HG02623 (cell line): ENCODE results near the gene SLC7A4.
"Not testable (repeated sequence)": the region's sequence is repeated elsewhere in the genome, so short reads cannot be mapped to it uniquely, and the experiment has no call there.

Source experiments
- ATAC-seq: cut with Tn5 transposase; IDR thresholded peaks from one replicate; pipeline ENCODE4 v1.9.1; 2021; ENCODE audit warnings: moderate library complexity; ENCODE audit not compliant: unreplicated experiment

SLC7A4 gene

DNA sequence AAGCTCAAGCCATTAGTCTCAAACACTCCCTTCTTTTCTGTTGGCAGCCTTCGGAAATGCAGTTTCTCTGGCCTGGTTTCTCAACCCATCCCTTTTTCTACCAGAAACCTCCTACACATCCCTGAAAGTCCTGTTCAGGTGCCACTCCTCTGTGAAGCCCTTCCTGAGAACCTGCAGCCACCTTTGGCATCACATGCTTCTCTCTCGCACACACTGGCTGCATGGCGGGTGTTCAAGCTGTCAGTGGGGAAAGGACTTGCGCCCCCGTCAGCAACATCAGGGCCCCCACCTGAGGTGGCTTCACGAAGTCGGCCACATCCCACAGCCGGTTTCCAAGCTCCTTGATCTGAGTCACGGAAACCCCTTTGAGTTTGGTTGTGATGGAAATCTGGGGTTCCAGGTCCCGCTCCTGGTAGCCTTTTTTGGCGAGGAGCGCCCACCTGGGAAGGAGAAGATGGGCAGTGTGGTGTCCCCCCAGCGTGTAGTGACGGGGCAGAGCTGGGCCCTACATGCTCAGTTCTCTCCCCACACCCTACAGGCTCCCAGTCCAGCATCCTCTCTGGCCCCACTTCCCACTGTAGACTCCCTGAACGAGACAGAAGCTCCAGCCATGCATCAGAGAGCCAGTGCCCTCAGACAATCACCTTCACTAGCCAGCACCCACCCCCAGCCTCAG is 11.6 kb upstream of the SLC7A4 start:
- no peak for ATAC-seq

DNA sequence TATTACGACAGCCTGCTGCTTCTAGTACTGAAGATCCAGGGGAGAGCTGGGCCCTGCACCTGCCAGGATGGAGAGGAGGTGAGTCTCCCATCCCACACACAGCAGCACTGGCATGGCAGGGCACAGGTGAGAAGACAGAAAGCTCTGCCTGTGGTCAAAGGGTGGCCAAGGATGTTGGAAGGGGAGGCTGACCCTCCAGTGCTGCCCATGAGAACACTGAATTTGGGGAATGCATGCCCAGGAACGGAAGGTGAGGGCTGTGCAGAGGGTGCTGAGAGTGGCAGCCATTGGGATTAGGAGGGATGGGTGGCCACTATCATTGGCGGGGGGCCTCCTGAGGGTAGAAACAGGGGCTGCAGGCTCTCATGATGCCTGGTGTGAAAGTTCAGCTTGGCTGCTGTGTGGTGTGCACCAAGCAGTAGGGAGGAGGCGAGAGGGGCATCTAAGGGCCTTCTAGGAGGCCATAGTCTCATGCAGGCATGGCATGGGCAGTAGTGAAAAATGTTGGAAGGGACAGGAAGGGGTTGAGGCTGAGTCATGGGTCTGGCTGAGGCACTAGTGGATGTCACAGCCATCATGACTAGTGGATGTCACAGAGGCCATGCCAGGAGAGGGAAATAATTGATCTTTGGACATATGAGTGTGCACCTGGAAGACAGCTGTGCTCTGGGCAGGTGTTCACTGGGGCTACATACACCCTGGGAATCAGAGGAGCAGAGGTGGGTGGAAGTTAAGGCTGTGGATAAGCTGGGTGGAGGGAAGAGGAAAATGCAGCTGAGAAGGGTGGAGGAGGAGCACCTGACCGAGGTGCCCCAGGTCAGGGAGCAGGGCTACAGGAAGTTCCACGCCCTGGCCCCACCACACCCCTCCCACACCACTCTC is 10.9 kb upstream of the SLC7A4 start:
- ATAC-seq: no peak

DNA sequence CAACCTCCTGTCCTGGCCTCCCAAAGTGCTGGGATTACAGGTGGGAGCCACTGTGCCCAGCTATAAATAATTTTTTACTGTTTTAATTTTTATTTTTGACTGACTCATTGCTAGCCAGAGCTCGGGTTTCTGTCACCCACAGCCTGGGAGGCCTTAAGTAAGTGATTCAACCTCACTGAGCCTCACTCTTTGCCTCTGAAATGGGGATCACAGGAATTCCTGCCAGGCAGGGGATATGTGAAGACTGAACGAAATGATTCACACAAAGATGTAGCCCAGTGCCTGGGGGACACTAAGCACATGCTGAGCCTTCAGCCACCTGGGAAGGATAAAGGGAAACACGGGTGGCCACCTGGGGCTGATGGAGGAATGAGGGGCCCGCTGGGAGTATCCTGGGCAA is 9.6 kb upstream of the SLC7A4 start:
- ATAC-seq: no peak

DNA sequence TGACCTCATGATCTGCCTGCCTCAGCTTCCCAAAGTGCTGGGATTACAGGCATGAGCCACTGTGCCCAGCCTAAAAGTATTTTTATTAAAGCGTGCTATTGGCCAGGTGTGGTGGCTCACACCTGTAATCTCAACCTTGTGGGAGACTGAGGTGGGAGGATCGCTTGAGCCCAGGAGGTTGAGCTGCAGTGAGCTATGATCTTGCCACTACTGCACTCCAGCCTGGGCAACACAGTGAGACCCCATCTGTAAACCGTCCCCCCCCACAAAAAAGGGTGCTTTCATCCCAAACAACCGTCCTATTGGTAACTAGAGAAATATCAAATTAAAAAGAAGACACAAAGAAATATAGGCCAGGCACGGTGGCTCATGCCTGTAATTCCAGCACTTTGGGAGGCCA is 6.8 kb upstream of the SLC7A4 start:
- ATAC-seq: not testable (repeated sequence)

DNA sequence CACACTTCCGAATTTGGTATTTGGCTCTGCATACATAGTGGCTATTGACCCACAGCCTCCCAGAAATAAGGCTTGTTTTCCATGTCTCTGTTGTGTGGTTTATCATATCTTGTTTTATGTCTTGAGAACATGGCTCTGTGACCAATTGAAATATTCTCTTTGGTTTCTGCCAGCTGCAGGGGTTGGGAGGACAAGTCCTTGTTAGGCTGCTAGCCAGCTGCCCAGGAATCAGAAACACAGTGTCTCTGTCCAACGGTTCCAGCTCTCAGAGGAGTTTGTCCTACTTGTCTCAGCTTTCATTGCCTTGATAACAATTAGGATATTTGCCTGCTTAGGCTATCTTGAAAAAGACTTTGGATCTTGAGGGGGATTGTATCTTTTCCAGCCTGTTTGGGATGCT is 6.0 kb upstream of the SLC7A4 start:
- ATAC-seq: no peak

DNA sequence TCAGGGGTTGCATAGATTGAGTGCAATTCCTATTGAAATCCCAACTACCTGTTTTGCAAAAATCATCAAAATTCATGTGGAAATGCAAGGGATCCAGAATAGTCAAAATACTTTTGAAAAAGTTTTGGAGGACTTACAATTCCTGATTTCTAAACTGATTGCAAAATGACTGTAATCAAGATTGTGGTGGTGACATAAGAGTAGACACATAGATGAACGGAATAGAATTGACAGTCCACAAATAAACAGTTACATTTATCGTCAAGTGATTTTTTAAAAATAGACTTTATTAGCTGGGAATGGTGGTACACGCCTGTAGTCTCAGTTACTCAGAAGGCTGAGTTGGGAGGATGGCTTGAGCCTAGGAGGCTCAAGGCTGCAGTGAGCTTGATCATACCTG is 2.6 kb upstream of the SLC7A4 start:
- ATAC-seq: no peak

DNA sequence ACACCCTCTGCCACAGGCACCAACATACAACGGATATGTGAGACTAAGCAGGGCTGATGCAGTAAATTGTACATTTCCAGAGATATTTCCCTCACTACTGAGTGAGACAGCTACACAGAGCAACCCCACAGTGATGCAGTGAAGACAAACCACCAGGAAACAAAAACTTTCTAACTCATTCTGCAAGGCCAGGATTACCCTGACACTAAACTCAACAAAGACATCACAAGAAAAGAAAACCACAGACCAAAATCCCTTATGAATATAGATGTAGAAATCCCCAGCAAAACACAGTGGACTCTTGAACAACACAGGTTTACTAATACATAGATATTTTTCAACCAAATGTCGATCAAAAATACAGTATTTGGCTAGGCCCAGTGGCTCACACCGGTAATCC is 1.5 kb upstream of the SLC7A4 start:
- no peak for ATAC-seq

DNA sequence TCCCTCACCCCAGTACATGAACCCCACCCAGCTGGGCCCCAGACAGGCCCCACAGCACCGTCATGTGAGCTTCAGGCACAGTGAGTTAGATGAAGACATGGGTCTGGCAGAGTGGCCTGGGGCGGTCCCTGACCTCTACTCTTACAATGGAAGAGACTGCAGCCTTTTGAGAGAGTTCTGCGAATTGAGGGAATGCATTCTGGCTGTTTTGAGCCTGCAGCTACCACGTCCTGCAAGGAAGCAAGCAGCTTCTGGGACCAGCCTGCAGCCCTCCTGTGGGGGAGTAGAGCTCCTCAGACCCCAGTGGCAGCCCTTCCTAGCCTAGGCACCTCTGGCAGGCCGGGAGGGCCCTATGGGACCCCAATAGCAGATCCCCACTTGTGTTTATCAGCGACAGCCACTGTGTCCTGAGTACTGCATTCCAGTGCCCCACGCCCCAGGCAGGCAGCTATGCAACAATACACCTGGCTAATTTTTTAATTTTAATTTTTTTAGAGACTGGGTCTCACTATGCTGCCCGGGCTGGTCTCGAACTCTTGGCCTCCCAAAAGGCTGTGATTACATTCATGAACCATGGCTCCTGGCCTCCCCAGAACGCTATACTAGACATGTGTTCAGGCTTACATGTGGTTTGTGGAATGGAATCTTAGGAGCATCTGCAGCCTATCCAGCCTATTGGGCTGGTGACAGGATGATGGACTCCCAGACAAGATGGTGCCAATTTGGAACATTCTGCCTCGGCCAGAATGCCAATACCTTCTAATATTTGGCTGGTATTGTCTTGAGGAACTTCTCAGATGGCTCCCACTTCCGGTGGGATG is 717 bp upstream of the SLC7A4 start:
- no peak for ATAC-seq

DNA sequence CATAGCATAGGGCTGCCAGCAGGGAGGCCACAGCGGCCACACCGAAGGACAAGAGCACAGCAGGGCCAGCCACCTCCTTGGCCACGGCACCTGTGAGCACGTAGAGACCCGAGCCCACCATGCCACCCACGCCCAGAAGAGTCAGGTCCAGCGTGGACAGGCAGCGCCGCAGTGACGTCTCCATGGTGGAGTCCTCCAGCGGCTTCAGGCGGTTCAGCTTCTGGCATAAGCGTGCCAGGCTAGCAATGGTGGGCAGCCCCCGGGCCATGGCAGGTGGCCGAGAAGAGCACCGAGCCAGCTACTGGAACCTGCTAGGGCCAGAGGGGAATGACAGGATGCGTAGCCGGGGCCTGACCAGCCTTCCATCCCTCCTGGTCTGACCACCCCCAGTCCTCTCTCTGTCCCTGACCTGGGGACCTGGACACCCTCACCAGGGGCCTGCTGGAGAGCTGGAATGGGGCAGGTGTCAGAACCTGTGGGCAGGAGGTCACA is 770 bp downstream of the SLC7A4 start:
- ATAC-seq: no peak

DNA sequence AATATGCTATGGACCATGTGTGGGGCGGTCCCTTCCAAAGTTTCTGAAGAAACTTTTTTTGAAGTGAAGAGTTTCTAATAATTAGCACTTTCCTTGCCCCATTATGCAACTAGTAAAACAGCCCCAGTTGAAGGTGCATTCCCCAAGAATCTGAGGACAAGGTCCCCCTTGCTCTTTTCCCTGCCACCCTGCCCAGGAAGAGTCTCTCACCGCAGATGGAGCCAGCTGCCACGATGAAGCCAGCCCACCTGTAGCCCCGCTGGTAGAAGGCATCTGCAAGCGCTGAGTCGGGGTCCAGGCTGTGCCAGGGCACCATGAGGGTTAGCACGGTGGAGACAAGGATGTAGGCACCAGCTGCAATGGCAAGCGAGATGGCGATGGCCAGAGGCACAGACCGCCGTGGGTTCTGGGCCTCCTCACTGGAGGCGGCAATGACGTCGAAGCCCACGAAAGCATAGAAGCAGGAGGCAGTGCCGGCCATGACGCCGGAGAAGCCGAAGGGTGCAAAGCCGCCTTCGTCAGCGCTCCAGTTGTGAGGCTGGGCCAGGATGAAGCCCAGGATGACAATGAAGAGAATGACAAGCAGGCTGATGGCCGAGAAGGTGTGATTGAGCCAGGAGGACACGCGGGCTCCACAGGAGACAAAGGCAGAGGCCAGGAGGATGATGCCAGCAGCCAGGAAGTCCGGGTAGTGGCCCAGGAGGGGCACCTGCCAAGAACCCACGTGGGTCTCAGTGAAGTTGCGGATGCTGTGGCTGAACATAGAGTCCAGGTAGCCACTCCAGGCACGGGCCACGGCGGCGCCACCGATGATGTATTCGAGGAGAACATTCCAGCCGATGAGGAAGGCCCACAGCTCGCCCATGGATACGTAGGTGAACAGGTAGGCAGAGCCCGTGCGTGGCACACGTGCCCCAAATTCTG is 1.5 kb downstream of the SLC7A4 start:
- ATAC-seq: no peak

DNA sequence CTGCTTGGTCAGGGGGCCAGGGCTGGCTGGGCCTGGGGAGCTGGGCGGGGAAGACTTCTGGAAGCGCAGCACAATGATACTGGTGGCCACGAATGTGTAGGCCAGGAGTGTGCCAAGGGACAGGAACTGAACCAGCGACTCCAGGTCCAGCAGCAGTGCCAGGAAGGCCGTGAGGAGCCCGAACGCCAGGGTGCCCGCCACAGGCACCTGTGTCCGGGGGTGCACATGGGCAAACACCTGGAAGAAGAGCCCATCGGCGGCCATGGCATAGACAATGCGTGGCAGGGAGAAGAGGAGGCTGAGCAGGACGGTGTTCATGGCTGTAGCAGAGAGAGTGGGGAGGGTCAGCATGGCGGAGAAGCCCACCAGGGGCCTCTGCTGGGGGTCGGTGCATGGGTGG is 2.3 kb downstream of the SLC7A4 start:
- ATAC-seq: no peak

DNA sequence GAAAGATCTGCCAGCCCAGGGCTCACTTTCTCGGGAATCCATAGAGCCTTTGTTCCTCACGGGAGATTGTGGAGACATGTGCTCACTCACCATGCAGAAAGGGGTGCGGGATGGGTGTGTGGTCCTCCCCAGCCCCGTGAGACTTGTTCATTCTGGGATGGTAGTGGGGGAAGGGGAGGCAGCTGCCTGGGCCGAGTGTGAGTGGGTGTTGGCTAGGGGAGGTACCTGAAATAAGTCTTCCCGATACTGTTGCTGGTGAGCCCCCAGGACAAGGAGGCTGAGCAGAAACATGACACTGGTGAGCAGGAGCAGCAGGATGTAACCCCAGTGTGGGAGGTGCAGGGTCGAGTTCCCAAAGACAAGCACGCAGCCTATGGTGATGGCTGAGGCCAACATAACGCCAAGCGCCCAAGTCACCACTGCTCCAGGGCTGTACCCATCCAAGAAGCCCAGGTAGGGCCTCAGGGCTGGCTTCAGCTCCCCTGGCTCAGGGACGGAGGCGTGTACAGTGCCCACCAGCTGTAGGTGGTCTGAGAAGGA is 2.8 kb downstream of the SLC7A4 start:
- ATAC-seq: no peak

DNA sequence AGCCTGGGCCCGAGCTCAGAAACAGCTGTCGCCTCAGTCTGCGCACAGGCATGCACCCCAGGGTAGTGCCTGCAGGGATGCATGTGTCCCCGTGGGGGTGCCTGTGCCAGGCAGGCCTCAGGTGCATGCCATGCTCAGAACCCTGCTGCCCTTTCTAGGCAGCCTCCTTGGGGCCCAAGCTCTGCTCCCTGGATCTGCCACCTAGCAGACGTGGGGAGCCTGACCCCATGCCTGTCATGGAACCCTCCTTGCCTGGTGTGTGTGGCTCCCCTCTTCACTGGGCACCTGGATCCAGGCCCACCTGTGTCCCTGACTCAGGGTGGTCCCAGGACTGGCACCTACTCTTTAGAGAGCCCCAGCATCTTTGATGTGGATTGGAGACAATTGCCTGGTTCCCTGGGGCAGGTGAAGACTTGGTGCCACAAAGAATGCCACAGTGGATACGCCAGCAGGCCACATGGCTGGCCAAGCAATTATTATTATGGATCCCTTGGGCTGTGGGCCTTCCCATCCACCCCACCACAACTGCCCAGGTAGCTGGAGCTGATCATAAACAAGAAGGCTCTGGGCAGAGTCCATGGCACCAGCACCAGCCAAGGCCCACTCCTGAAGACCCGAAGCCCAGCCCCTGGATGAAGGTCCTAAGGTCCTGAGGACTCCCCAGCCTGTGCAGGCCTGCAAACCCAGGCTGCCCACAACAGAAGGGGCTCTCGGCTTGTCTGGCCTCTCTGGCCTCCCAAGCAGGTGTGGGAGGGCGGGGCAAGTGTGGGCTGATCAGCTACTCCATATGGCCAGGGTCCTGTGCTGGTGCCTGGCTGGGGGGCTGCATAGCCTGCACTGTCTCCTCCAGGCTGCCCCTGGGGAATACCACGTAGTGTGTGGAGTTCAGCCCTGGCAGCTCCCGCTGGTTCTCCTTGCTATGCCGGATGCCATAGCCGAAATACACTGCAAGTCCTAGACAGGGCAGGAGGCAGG is 3.8 kb downstream of the SLC7A4 start:
- no peak for ATAC-seq

DNA sequence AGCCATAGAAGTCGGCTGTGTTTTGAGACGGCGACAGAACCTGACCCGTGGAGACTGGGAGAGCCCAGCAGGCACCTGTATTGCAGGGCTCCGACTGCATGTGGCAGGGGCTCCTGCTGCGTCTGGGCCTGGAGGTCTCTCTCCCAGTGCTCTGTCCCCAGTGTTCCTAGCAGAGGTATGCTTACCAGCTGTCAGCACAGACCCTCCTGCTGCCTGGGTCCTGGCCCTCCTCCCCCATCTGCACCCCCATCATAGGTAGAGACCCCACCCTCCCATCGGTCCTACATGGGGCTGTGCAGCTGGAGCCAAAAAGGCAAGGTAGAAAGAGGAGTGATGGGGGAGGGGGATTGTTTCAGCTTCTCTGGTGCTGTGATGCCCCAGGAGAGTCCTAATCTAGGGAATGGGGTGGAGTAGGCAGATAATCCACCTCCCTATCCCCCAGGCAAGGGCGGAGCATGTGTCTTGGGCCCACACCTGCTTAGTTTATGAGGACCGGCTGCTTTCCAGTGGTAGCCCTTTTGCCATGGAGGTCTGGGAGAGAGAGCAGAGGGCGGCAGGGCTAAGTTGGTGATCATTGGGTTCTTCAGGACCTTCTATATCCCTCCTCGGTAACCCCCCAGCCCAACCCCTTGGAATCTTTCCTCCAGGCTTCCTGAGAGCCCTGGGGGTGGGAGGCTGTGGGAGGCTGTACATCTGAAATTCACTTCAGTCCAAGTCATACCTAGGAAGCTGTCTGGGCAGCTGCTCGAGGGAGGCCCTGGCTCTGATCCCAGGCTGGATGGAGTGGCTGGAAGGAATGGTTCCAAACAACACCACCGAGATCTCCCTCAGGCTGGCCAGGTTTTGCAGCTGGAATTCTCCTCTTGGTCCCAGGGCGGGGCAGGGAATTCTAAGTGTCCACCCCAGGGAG is 5.3 kb downstream of the SLC7A4 start:
- no peak for ATAC-seq

DNA sequence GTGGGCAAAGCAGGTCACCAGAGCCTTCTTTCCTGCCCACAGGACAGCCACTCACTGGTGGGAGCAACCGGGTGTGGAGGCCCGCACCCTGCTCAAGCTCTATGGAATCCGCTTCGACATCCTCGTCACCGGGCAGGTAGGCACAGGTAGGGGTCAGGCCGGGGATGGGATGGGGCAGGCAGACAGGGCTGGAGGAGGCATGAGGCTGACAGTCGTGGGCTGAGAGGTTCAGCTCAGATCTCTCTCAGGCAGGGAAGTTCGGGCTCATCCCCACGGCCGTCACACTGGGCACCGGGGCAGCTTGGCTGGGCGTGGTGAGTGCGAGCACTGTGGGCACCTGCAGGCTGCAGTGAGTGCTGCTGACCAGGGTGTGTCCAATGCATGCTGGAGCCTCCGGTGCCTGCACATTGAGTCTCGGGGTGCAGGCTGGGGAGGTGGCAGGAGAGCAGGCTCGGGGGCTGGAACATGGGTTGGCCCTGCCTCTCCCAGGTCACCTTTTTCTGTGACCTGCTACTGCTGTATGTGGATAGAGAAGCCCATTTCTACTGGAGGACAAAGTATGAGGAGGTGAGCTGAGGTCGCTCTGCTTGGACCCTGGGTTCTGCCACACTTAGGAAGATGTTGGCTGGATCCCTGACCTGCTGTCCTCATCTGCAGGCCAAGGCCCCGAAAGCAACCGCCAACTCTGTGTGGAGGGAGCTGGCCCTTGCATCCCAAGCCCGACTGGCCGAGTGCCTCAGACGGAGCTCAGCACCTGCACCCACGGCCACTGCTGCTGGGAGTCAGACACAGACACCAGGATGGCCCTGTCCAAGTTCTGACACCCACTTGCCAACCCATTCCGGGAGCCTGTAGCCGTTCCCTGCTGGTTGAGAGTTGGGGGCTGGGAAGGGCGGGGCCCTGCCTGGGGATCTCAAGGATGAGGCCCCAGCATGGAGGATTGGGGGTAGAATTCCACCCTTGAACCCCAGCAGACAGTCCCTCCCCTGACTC is 6.3 kb downstream of the SLC7A4 start:
- ATAC-seq: no peak

DNA sequence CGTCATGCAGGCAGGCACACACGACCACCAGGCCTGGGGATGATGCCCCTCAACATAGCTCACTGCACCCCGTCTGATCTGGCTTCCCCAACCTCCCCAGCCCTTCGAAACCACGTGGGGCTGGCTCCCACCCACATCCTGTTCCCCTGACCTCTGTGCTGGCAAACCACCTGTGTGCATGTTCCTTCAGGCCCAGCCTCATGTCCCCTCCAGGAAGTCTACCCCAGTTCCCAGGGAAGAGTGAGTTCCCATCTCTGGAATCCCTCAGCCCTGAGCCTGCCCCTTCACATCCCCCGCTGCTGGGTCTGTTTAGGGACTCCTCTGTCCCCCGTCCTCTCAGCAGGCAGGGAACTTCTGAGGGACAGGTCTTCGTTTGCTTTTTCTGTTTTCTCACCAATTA is 7.1 kb downstream of the SLC7A4 start:
- no peak for ATAC-seq
